Right cardiac atrium (tissue), 5 donors: ENCODE results near the gene KIFC1. TPM values are rescaled to one million over a fixed set of nuclear protein-coding genes. Genes with fewer than 3 reads are reported as not detected.
"Not testable (repeated sequence)": the region's sequence is repeated elsewhere in the genome, so short reads cannot be mapped to it uniquely, and the experiment has no call there.

ENCODE experiments used
- ATAC-seq, 2 donors: fragments of 200-7000 bp; cut with Tn5 transposase; one replicate each; pipeline versions ENCODE4 v1.8.0 to v1.9.1; 2020; ENCODE audit warnings: moderate library complexity in 2 of 2, mild to moderate bottlenecking in 1 of 2
- DNase-seq, 3 donors: peaks; one replicate each; pipeline ENCODE4 v3.0.0-alpha.2; 2020
- H3K27ac ChIP-seq: one replicate; pipeline ENCODE4 v1.5.1; 2013; ENCODE audit warnings: mild to moderate bottlenecking, low read length, control low read depth, moderate library complexity
- H3K27me3 ChIP-seq: one replicate; pipeline ENCODE4 v1.6.1; 2013; ENCODE audit not compliant: control insufficient read depth, insufficient read depth
- H3K4me1 ChIP-seq: one replicate; pipeline ENCODE4 v1.6.1; 2013; ENCODE audit warnings: low read length; ENCODE audit not compliant: control insufficient read depth, insufficient read depth
- H3K4me3 ChIP-seq: one replicate; pipeline ENCODE4 v1.5.1; 2013; ENCODE audit warnings: low read length, control low read depth
- H3K9me3 ChIP-seq: one replicate; pipeline ENCODE4 v1.6.1; 2013; ENCODE audit warnings: low read length; ENCODE audit not compliant: control insufficient read depth
- WGBS: extraction: QIAGEN DNeasy Blood & Tissue Kit; methylation state at CpG from one replicate; pipeline ENCODE4 v1.1.7; 2013; 5-methylcytosine and 5-hydroxymethylcytosine counted together
- intact Hi-C, 4 donors: fragments of 100-400 bp; cut with DNase I; formaldehyde crosslinking; loops; one replicate each; pipeline versions ENCODE4 v1.11.0 to v1.14.0; 2022 to 2023
- long read RNA-seq, 4 donors: library from polyadenylated mRNA; unstranded; transcript quantifications; one replicate each; pipeline ENCODE4 v2.0.0, GENCODE V29; 2020 to 2021
- polyA plus RNA-seq: library from polyadenylated mRNA; stranded (reverse); fragments of 200-250 nt; gene quantifications from one replicate; pipeline ENCODE4 v1.2.3, GENCODE V29; 2013
- total RNA-seq, 4 donors: library from RNA; stranded (reverse); fragmentation: NEBNext Ultra II Directional; extraction: Animal tissue kit (Norgen Biotek cat#: 25700); gene quantifications; one replicate each; pipeline ENCODE4 v1.2.1, GENCODE V29; 2021
- donor health status: healthy with polysubstance abuse.
- donor health status: DM: no; HTN: yes; CAD: no.
- donor health status: DM: no; HTN: no; CAD: no.
- donor health status: DM: no; HTN: yes; CAD: no; lungs with severe emphysema.
- donor health status: DM: yes; HTN: yes; CAD: no.

The KIFC1 gene, protein sequence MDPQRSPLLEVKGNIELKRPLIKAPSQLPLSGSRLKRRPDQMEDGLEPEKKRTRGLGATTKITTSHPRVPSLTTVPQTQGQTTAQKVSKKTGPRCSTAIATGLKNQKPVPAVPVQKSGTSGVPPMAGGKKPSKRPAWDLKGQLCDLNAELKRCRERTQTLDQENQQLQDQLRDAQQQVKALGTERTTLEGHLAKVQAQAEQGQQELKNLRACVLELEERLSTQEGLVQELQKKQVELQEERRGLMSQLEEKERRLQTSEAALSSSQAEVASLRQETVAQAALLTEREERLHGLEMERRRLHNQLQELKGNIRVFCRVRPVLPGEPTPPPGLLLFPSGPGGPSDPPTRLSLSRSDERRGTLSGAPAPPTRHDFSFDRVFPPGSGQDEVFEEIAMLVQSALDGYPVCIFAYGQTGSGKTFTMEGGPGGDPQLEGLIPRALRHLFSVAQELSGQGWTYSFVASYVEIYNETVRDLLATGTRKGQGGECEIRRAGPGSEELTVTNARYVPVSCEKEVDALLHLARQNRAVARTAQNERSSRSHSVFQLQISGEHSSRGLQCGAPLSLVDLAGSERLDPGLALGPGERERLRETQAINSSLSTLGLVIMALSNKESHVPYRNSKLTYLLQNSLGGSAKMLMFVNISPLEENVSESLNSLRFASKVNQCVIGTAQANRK
- 1 to 10 TPM in 2 of 4 donors, under 1 TPM in 1, not detected in 1; 0.62 to 1.2 (median 1.1) TPM for total RNA-seq
- 0.16 TPM for polyA plus RNA-seq
- long read RNA-seq, donor 1, result 0 reads
- long read RNA-seq, donor 2, result 0 reads
- long read RNA-seq, donor 3, result 0 reads
- long read RNA-seq, donor 4, result 0 reads

DNA sequence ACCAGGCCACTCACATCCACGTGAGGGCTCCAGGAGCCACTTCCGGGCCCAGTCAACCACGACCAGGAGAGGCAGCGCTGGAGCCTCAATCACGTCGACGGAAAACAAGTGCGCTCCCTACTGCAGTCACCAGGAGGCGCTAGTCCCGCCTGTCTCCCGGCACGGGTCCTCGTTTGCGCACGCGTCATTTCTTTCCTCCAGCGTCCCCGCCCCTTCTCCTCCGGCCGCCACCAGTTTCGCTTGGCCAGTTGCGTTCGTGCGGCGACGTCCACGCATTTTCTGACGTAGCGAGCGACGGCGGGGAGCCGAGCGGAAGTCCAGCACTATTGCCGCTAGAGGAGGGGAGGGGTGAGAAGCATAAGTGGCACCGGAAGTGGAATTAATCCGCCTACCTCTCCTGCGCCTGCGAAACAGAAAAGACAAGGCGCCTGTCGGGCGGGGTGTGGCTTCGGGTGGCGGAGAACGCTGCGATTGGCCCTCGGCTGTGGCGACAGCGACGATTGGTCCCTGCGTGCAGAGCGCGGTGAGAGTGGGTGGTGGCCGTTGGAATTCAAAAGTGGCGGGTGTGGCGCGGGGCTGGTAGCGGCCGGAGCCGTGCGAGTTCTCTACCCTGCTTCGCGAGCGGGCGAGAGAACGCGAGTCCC, at the start of gene KIFC1:
KIFC1 (plus strand) TSS at position 546 of the 644 bp plus-strand sequence. CDS start 163 bp downstream, outside the sequence.
- Histone ChIP-seq H3K4me3 (peak within 1 kb of the TSS; percentile 4), H3K4me1 (no peaks in the 10 kb centered on the region), H3K9me3 (no peaks in the 10 kb centered on the region), H3K27ac (peak within 1 kb of the TSS; percentile 89), H3K27me3 (no peaks in the 10 kb centered on the region)
- DNase-seq (peak; percentile 99 to 100 (median 100)), ATAC-seq (peak; percentile 99)
- WGBS, result under 1% methylated on average over 67 of the region's 67 CpGs
- intact Hi-C loops, result no loop called here

DNA sequence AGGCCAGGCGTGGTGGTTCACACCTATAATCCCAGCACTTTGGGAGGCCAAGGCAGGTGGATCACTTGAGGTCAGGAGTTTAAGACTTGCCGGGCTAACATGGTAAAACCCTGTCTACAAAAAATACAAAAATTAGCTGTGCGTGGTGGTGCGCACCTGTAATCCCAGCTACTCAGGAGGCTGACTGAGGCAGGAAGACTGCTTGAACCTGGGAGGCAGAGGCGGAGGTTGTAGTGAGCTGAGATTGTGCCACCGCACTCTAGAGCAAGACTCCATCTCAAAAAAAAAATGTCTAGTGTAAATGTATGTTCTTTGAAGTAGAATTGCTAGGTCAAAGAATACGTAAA, 48.0 kb upstream of the KIFC1 start:
- WGBS, result 93% methylated on average over 7 of the region's 7 CpGs
- H3K9me3 ChIP-seq, H3K27me3 ChIP-seq, intact Hi-C loops, H3K4me1 ChIP-seq, H3K27ac ChIP-seq, ATAC-seq, DNase-seq, H3K4me3 ChIP-seq: not testable (repeated sequence)

DNA sequence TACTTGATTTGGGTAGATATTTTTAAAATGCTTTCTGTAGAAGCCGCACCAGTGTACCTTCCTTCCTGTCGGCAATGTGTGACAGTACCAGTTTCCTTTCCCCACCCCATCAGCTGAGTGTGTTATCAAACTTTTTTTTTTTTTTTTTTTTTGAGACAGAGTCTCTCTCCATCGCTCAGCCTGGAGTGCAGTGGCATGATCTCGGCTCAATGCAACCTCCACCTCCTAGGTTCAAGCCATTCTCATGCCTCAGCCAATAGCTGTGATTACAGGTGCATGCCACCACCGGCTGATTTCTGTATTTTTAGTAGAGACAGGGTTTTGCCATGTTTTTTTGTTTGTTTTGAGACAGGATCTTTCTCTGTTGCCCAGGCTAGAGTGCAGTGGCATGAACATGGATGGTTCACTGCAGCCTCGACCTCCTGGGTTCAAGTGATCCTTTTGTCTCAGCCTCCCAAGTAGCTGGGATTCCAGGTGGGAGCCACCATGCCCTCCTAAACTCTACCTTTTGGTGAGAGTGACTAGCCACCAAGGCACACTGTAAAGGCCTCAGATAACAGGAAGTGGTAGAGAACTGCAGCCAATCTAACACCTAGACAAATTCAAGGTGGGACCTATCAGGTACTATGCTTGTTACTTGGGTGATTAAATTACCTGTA, 47.5 kb upstream of the KIFC1 start:
- Histone ChIP-seq H3K27me3 (no peaks in the 10 kb centered on the region), H3K27ac (no peak overlapping the region), H3K9me3 (no peaks in the 10 kb centered on the region), H3K4me1 (no peaks in the 10 kb centered on the region), H3K4me3 (no peak overlapping the region)
- intact Hi-C loops, result no loop called here
- WGBS, result 62% methylated on average over 6 of the region's 6 CpGs
- DNase-seq (no peak), ATAC-seq (no peak)

DNA sequence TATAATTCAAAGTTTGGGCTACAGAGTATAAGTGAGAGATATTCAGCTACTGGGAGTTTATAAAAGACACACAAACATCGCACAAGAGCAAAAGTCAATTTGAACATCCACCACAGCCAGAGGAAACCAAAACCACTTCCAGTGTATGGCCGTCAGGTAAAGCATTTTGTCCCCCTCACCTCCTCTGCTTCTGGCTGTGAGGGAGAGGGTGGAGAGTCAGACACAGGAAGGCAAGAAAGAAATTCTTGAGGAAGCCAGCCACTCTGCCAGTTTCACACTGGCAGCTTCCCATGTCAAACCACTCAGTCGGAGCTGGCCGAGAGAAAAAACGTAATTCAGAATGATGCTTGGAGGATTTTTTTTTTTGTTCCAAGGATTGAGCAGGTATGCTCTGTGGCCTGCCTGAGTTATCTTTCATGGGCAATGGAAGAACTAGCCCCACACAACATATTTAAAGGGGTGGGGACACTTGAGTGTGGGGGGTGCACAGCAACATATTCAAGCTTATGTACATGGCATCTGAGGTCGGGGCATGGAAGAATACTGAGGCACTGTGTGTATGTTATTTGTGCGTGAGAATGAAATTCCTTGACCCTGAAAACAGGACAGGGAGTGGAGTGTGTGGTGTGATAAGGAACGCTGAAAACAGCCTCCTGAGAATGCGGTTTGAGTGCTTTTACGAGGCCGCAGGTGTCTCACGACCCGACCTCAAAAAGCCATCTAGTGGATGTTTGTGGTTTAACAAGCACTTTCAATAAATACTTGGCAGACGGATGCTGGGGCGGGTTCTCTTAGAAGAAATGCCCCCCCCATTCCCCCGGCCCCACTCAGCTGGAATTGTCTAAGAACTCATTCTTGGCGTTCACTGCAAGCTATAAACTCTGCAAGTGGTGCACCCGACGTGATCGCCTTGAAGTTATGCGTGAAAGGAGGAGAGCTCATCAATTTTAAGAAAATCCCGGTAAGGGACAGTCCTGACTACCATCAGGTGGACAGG, 46.6 kb upstream of the KIFC1 start:
- DNase-seq (peak; percentile 58 to 84 (median 73)), ATAC-seq (peak; percentile 56 to 69)
- Histone ChIP-seq H3K9me3 (no peaks in the 10 kb centered on the region), H3K27ac (no peak overlapping the region), H3K27me3 (no peaks in the 10 kb centered on the region), H3K4me3 (no peak overlapping the region), H3K4me1 (no peaks in the 10 kb centered on the region)
- WGBS, result 22% methylated on average over 22 of the region's 22 CpGs
- intact Hi-C loops, result no loop called here

DNA sequence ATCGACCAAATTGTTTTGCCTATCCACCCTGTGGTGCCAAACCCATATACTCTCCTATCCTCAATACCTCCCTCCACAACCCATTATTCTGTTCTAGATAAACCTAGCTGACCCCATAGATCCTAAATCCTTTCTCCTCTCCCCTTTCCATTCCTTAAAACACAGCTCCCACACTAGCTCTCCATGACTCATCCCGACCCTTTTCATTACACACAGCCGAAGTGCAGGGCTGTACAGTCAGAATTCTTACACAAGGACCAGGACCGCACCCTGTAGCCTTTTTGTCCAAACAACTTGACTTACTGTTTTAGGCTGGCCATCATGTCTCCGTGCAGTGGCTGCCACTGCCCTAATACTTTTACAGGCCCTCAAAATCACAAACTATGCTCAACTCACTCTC, 44.7 kb upstream of the KIFC1 start:
- intact Hi-C loops, H3K4me1 ChIP-seq, H3K27me3 ChIP-seq, H3K9me3 ChIP-seq, H3K27ac ChIP-seq, ATAC-seq, DNase-seq, H3K4me3 ChIP-seq: not testable (repeated sequence)
- WGBS, result 88% methylated on average over 5 of the region's 5 CpGs

DNA sequence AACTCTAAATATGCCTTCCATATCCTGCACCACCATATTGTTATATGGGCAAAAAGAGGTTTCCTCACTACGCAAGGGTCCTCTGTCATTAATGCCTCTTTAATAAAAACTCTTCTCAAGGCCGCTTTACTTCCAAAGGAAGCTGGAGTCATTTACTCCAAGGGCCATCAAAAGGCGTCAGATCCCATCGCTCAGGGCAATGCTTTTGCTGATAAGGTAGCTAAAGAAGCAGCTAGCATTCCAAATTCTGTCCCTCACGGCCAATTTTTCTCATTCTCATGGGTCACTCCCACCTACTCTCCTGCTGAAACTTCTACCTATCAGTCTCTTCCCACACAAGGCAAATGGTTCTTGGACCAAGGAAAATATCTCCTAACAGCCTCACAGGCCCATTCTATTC, 43.8 kb upstream of the KIFC1 start:
- no peak for ATAC-seq
- Histone ChIP-seq H3K4me1 (no peaks in the 10 kb centered on the region), H3K27me3 (no peaks in the 10 kb centered on the region), H3K27ac (no peak overlapping the region), H3K9me3 (no peaks in the 10 kb centered on the region), H3K4me3 (no peak overlapping the region)
- no peak for DNase-seq
- WGBS, result 81% methylated on average over 5 of the region's 5 CpGs
- intact Hi-C loops, result no loop called here

DNA sequence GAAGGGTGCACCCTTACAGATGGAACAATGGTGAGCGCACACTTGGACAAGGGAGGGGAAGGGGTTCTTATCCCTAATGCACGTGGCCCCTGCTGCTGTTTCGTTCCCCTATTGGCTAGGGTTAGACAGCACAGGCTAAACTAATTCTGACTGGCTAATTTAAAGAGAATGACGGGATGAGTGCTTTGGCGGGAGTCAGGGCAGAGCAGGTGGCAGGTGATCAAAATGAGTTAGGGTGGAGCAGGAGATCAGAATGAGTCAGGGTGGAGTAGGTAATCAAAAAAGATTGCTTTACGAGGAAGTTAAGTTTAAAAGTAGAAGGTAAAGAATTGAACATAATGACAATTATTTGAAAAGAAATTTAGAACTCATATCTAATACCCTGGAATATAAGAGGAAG, 35.8 kb upstream of the KIFC1 start:
- ATAC-seq, H3K9me3 ChIP-seq, H3K4me1 ChIP-seq, DNase-seq, H3K4me3 ChIP-seq, H3K27me3 ChIP-seq, intact Hi-C loops, H3K27ac ChIP-seq: not testable (repeated sequence)
- WGBS, result 88% methylated on average over 6 of the region's 6 CpGs

DNA sequence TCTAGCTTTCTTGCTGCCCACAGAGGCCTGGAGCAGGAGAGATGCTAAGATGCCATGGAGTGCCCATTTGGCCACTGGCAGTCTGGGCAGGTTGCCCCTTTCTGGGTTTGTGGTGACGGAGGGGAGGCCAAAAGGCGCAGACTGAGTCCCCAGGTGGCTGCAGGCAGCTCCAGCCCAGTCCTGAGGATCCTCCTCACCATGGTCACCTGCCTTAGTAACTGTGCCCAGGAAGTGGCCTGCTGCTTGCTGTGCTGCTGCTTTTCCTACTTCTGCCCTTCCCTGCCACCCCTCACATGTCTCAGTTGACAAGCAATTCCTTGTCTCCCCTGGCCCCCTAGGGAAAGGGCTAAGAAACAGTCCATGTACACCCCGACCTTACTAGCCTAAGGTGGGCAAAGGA, 35.3 kb upstream of the KIFC1 start:
- intact Hi-C loops, result no loop called here

DNA sequence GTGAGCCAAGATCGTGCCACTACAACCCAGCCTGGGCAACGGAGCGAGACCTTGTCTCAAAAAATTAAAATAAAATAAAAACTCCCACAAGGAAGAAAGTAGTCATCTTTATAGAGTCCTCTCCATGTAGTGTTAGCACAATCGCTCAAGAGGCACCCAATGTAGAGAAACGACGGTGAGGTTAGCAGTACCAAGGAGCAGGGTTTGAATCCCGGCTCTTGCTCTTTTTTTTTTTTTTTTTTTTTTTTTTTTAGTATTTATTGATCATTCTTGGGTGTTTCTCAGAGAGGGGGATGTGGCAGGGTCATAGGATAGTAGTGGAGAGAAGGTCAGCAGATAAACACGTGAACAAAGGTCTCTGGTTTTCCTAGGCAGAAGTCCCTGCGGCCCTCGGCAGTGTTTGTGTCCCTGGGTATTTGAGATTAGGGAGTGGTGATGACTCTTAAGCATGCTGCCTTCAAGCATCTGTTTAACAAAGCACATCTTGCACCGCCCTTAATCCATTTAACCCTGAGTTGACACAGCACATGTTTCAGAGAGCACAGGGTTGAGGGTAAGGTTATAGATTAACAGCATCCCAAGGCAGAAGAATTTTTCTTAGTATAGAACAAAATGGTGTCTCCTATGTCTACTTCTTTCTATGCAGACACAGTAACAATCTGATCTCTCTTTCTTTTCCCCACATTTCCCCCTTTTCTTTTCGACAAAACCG, 34.3 kb upstream of the KIFC1 start:
- WGBS, result 67% methylated on average over 13 of the region's 13 CpGs
- DNase-seq, H3K27ac ChIP-seq, H3K4me3 ChIP-seq, H3K4me1 ChIP-seq, intact Hi-C loops, H3K9me3 ChIP-seq, H3K27me3 ChIP-seq, ATAC-seq: not testable (repeated sequence)

More for the DNA sequence above, 35.3 kb upstream of the KIFC1 start:
- WGBS, result 79% methylated on average over 3 of the region's 3 CpGs
- Histone ChIP-seq H3K27ac (no peak overlapping the region), H3K27me3 (no peaks in the 10 kb centered on the region), H3K4me1 (no peaks in the 10 kb centered on the region), H3K9me3 (no peaks in the 10 kb centered on the region), H3K4me3 (no peak overlapping the region)
- DNase-seq (no peak), ATAC-seq (no peak)
